Measurements from ENCODE around the gene NSFL1C.
"Not testable (repeated sequence)": the region's sequence is repeated elsewhere in the genome, so short reads cannot be mapped to it uniquely, and the experiment has no call there.

NSFL1C gene

DNA sequence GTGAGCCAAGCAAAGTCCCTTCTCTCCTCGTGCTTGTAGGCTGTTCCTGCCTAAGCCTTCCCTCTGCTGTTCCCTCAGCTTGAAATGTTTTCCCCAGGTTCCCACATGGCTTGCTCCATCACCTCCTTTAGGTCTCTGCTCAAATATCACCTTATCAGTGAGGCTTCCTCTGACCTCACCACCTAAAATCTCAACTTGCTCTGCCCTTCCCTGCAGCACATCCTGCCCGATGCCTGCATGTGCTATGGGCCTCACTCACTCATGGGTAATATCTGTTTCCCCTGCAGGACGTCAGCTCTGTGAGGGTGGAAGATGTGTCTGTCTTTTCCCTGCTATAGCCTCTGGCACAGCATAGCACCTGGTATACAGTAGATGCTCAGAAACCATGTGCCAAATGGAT lies 43.9 kb downstream of the NSFL1C start:
- no peak for FAIRE-seq

DNA sequence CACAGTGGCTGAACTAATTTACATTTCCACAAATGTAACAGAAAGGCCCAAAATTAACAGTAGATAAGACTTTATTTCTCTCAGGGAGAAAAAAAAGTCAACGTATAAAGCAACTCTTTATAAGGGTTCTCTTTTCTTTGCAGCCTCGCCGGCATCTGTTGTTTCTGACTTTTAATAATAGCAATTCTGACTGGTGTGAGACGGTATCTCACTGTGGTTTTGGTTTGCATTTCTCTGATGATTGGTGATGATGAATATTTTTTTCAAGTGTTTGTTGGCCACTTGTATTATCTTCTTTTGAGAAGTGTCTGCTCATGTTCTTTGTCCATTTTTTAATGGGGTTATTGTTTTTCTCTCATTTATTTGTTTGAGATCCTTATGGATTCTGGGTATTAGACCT lies 46.6 kb downstream of the NSFL1C start:
- no peak for FAIRE-seq

DNA sequence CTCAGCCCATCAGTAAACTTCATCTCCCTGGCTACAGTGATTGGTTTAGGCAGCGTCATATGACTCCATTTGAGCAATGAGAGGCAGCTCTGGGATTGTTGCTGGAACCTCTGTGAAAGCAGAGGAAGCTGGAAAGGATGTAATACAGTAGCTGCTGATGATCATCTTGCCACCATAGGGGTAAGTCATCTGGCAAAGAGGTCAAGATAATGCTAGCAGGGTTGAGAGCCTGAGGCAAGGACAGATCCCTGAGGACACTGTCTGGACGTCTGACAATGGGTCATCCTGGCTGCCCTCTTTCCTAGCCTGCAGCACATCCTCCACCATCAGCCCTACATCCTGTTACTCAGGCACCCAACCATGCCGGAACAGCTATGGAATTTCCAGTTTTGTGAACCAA lies 48.3 kb downstream of the NSFL1C start:
- no peak for FAIRE-seq

DNA sequence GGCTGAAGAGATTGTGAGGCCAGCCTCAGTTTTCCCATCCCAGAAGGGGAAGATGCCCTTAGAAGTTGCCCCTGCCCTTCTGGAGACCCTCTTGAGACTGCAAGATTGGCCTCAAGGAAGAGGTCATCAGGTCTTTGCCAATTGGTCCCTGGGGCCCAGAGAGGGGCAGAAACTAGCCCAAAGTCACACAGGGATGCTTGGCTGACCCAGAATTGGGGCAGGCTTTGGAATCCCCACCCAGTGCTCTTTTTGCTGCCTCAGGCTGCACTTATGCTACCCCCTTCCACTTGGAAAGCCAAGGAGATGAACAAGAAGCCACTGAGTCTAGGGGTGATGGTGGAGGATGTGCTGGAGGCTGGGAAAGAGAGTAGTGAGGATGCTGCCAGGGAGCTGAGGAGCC lies 48.9 kb downstream of the NSFL1C start:
- FAIRE-seq = no peak

DNA sequence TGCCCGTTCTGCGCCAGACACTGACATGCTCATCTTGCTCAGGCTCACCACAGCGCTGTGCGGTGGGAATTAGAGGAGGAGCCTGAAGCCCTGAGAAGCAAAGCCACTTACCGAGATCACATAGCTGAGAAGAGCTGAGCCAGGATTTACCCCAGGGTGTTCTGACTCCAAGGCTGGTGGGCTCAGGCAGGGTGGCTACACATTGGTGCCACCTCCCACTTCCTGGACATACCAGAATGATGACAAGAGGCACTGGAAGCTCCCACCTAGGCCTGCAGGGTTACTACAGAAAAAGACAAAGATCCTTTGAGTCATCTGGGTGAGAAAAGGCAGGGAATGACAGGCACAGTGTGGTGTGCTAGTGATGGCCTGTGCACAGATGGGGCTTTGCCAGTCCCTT lies 49.4 kb downstream of the NSFL1C start:
- FAIRE-seq = no peak

DNA sequence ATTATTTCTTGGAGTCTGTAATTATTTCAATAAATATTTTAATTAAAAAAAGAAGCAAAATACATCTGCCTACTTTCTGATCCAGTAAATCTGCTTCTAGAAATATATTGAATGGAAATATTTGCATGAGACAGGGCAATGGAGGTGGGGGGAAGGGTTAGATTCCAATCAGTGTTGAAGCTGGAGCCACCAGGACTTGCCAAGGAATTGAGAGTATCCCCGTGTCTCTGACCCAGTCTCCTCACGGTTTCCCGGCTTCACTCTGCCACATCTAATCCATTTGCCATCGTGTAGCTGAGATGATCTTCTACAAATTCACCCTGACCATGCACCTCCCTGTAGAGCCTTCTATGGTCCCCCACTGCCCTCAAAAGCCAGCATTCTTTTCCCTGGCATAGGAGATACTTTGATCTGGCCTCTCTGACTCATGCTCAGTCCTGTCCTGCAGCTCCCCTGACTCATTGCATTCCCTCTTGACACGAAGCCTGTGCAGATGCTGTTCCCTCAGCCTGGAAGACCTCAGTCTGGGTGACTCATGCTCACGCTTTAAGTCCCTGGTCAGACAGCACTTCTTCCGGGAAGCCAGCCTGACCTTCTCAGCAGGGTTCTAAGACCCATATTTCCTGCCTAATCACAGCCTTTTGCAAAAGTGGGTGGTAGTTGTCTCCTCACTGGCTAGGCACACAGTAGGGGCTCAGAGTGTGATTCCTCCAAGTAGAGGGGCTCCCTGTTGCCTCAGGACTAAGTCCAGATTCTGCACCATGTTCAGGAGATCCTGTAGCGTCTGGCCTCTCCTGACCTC lies 50.8 kb downstream of the NSFL1C start:
- FAIRE-seq = no peak

DNA sequence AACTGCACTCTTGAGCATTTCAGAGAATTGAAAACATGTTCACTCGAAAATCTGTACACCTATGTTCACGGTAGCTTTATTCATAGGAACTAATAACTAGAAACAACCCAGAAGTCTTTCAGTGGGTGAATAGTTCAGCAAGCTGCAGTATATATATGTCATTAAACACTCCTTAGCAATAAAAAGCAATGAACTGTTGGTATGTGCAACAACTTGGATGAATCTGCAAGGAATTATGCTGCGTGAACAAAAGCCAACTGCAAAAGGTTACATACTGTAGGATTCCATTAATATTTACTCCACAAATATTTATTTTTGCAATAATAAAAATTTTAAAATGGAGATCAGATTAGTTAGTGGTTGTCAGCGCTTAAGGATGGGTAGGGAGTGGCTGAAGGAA lies 51.7 kb downstream of the NSFL1C start:
- FAIRE-seq = no peak

DNA sequence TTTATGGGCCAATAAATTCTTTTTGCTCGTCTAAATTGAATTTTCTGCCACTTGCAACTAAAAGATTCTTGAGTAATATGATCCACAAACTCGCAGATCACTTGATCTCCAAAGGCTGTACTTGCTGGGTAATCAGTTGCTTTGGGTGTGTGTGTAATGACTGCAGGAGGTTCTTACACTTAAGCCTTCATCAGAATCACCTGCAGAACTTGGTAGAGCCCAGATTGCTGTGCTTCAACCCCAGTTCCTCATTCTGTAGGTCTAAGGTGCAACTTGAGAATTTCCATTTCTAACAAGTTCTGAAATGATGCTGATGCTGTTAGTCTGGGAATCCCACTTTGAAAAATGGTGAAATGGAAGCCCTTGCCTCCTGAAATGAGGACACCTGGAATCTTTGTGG lies 60.8 kb downstream of the NSFL1C start:
- FAIRE-seq = no peak

DNA sequence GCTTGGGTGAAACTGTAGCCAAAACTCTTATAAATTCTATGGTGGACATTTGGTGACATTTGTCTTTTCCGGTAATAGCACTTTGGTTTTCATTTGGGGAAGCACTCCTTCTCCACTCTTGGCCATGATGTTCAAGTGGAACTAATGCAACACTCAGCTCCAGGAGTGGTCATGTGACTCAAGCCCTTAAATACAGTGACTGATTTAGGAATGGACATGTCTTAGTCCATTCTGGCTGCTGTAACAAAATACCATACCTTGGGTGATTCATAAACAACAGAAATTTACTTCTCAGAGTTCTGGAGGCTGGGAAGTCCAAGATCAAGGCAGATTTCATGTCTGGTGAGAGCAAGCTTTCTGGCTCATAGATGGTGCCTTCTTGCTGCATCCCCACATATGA lies 63.0 kb downstream of the NSFL1C start:
- no peak for FAIRE-seq

DNA sequence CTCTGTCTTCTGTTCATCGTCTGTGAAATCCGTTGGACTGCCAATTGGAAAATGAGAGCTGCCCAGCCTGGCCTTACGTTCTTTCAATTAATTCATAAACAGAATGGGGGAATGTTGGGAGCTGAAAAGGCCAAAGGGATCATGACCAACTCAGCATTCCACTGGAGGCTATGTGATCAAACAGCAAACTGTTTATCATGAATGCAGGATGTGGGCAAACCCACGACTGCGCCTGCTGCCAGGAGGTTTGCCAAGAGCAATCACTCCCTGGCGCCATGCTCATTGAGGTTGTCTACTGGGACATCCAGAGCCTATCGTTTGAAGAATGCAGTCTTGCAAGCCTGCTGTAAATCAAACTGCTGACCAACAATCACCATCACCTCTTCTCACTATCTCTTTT lies 64.5 kb downstream of the NSFL1C start:
- no peak for FAIRE-seq

DNA sequence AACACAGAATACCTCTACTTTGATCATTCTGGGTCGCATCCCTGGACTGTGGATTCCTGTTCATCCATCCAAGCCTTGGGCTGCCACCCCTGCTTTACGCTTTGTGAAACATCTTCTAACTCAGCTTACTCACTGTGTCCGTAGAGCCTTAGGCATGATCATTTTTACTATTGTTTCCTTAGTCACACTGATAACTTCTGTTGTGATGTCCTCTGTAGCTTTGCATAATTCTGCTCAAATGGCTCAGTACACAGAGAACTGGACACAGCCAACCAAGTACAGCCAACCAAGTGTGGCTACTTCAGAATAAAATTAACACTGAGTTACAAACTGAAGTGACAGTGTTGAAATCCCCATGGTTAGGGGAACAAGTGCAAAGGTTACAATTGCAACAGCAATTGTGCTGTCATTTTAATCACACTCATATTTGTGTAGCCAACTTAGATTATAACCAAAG lies 65.2 kb downstream of the NSFL1C start:
- FAIRE-seq = no peak

DNA sequence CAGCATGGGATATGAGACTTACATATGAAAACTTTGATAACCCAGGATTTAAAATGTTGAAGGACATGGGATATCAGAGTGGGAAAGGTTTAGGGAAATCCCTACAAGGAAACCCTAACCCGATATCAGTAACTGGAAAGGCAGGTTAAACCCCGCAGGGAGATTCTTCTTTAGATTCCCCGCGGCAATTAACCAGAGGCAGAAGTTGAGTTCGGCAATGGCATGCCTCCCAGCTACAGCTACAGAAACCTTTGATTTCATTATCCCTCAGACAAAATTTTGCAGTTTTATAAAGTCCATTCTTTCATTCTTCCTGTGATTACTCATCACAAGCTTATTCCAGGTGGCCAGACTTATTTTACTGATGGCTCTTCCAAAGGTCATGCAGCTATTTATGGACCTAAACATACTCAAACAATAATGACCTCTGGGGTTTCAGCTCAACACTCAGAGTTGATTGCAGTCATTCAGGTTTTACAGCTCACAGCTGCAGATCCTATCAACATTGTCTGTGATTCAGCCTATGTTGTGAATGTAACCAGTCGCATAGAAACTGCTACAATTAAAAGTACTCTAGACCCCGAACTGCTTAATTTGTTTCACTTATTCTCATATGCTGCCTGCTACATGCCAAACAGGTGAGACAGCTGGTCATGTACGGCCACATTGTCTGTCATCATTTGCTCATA lies 66.8 kb downstream of the NSFL1C start:
- FAIRE-seq = not testable (repeated sequence)

DNA sequence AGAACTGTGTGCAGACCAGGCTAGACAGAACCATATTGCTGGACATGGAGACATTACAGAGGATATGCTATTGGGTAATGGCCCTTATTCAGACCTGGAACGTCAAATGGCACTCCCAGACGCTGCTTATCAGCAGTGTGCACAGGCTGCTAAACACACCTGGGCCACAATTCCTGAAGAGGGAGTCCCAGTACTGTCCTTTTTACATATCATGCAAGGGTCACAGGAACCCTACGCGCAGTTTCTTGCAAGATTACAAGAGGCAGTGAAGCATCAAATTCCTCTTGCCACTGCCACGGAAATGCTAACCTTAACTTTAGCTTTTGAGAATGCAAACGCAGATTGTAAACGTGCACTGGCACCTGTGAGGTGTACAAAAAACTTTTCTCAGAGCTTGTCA lies 68.5 kb downstream of the NSFL1C start:
- FAIRE-seq = not testable (repeated sequence)

DNA sequence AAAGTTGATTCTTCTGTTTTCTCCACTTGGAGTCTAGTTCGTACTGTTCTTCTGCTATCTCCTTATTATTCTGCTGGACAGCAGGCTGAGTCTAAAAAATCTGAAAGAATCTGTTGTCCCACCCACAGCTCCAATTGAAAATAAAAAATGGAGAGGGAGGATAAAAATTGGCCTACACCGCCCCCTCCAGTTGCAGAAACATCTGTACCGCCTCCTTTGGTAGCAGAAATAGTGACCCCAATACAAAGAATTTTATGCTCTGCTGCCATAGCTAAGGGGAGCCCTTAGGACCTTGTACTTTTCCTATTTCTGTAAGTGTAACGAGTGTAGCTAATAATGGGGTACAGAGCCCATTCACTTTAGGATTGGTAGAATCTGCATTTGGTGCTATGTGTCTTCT lies 68.9 kb downstream of the NSFL1C start:
- FAIRE-seq = no peak

DNA sequence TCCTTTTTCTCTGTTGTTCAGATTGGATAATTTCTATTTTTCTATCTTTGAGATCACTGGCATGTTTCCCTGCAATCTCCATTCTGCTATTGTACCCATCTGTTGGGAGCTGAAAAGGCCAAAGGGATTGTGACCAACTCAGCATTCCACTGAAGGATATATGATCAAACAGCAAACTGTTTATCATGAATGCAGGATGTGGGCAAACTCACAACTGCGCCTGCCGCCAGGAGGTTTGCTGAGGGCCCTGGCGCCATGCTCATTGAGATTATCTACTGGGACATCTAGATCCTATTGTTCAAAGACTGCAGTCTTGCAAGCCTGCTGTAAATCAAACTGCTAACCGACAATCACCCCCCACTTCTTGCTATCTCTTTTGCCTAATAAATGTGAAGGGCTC lies 69.9 kb downstream of the NSFL1C start:
- FAIRE-seq = no peak

DNA sequence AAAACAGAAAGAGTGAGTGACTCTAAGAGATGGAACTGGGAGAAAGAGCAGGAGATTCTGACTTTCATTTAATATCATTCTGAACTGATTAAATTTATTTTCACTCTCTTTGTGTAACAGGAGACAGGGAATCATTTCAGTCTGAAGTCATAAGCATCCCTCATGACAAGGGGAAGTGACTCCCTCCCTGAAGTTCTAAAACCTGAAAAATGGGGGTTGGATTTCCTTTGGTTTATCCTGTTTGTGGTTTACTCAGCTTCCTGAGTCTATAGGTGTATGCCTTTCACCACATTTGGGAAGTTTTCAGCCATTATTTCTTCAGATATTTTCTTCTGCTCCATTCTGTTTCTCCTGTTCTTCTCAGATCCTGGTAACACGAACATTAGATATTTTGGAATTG lies 70.4 kb downstream of the NSFL1C start:
- FAIRE-seq = no peak

DNA sequence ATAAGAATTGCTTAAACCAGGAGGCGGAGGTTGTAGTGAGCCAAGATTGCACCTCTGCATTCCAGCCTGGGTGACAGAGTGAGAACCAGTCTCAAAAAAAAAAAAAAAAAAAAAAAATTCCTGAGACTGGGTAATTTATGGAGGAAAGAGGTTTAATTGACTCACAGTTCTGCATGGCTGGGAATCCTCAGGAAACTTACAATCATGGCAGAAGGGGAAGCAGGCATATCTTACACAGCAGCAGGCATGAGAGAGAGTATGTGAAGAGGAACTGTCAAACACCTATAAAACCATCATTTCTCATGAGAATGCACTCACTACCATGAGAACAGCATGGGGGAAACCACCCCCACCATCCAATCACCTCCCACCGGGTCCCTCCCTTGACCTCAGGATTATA lies 72.0 kb downstream of the NSFL1C start:
- FAIRE-seq = no peak

DNA sequence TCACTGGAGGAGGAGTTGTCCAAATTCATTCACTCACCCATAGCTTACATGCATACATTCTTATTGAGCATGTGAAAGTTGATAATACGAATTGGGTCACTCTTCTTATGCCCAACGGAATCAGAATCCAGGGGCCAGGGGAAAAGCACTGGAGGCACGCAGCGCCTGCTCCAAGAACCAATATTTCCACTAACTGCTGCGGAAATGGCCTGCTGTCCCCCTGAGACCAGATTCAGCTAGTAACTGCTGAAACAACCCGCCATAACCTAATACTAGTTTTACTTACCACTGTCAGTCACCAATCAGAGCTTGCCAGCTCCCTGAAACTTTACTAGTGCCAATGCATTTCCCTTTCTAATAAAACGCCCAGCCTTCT lies 73.2 kb downstream of the NSFL1C start:
- no peak for FAIRE-seq

DNA sequence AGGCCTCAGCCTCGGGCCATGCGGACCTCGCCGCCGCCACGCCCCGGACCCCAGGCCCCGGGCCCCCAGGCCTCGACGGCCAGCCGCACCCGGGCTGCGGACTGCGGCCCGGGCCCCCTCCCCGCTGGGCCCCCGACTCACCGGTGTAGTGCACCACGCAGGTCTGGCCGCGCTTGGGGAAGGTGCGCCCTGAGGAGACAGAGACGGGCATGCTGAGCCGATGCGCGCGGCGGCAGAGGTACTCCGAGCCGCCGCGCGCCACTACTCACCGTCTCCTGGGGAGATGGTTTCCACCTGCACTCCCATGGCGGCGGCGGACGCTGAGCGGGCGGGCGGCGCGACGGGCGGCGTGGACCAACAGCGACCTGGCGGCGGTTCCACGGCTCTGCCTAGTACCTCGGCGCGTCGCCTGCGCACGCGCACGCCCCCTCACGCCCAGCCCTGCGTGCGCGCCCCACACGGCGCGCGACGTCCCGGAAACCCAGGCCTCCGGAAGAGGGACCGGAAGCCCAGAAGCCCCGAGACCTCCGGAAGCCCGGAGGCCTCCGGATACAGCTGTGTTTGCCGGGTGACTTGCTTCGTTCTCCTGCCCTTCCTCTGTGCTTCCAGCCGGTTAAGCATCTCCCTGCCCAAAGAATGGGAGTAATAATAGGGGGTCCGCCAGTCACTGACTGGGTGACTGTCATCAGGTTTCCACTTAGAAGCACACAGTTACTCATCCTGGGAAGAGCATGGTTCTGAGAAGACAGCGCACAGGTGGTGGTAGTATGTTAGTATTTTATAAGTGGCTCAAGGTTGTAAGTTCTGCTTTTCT lies 73.7 kb downstream of the NSFL1C start, which contains the start of gene FKBP1A:
TSS of gene FKBP1A (minus strand) at position 362 of the 814 bp plus-strand sequence. CDS start at position 306, 56 bp downstream.
- no peak for FAIRE-seq

DNA sequence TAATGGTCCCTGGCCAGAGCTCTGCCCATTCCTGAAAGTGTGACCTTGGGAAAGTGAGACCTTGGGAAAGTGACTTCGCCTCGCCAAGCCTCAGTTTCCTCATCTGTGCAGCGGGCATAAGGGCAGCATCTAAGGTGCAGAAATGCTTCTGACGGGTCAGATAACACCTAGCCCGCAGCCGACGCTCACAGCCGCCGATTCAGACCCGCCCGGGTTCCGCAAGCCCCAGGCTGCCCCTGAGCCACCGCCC lies 74.3 kb downstream of the NSFL1C start:
- no peak for FAIRE-seq
